GM13977 (cell line): Measurements from ENCODE around the gene BCL2L15.

ENCODE experiments used
- DNase-seq: peaks from one replicate; pipeline ENCODE4 v3.0.0; 2012; ENCODE audit warnings: low spot score
- in situ Hi-C: fragments of 300-500 bp; cut with MboI; formaldehyde crosslinking; loops from one replicate; pipeline ENCODE4 v1.12.0; 2022; ENCODE audit warnings: low sequenced_read_pairs, low pct_unique_long_range_greater_than_20kb, mixed read lengths, inconsistent platforms; ENCODE audit not compliant: unreplicated experiment
- TF ChIP-seq, protein P1 (sequence below): IDR thresholded peaks from 2 replicates; pipeline ENCODE4 v1.5.1; 2012; ENCODE audit warnings: mild to moderate bottlenecking, control low read depth; ENCODE audit not compliant: insufficient read depth; ENCODE audit errors: extremely low read depth, missing control alignments

BCL2L15 gene

DNA sequence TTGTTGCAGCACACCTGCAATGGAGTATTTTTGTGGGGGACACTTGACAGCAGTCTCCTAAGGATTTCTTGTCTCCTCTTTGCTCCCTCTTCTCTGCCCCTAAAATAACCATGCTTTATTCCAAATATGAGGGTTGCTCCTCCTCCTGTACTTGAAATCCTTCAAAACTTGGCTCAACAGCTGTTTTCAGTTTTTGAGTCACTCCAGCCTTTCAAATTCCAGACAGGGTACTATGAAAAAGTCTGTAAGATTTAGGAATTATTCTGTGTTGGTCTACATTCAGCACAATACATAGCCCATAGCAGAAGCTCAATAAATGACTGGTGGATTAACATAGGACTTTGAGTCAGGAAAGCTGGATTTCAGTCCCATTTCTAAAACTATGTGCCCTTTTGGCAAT, 11.7 kb upstream of the BCL2L15 start:
- TF ChIP-seq, protein P1, sequence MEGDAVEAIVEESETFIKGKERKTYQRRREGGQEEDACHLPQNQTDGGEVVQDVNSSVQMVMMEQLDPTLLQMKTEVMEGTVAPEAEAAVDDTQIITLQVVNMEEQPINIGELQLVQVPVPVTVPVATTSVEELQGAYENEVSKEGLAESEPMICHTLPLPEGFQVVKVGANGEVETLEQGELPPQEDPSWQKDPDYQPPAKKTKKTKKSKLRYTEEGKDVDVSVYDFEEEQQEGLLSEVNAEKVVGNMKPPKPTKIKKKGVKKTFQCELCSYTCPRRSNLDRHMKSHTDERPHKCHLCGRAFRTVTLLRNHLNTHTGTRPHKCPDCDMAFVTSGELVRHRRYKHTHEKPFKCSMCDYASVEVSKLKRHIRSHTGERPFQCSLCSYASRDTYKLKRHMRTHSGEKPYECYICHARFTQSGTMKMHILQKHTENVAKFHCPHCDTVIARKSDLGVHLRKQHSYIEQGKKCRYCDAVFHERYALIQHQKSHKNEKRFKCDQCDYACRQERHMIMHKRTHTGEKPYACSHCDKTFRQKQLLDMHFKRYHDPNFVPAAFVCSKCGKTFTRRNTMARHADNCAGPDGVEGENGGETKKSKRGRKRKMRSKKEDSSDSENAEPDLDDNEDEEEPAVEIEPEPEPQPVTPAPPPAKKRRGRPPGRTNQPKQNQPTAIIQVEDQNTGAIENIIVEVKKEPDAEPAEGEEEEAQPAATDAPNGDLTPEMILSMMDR = no peak
- DNase-seq = no peak
- in situ Hi-C loops = no loop called here

DNA sequence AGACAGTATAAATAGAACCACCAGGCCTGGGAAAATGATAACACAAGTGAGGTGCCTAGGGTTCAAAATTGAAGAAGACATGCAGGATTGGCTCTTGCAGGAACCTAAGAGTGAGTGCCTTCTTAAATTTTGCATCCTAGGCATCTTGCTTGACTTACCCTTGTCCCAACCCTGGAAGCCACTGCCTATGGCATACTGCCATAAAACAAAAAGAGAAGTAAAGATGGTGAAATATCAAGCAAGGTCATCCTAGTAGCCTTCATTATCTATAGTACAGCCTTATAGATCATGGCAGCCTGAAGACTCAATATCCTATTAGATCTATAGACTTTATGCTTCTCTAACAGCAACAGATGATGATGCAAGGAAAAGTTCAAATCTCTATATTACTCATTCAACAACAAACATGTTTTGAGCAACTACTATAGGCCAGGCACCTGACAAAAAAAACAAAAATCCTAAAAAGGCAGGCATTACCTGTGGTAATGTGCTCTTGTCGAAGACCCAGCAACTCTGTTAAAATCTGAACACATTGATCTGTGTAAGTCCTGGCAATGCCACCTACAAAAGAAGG, 10.9 kb upstream of the BCL2L15 start:
- DNase-seq = no peak
- TF ChIP-seq, protein P1 = no peak
- in situ Hi-C loops = no loop called here

DNA sequence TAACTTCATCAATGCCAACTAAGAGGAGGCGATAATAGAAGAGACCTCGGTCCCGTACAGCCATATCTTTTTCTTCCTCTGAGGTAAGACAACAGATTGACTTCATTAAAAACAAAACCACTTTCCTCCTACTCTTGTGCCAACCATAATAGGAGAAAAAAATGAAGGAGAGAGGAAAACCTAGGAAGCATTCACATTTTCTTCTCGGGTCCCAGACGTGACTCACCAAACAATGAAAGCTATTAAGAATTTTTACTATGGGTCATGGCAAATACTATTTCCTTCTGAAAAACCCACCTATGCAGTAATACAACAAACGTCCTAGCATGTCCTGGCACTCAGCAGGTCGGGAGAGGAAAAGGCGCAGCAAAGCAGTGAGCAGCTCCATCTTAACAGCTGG, 8.6 kb upstream of the BCL2L15 start:
- no peak for DNase-seq
- in situ Hi-C loops = no loop called here
- TF ChIP-seq, protein P1 = no peak

DNA sequence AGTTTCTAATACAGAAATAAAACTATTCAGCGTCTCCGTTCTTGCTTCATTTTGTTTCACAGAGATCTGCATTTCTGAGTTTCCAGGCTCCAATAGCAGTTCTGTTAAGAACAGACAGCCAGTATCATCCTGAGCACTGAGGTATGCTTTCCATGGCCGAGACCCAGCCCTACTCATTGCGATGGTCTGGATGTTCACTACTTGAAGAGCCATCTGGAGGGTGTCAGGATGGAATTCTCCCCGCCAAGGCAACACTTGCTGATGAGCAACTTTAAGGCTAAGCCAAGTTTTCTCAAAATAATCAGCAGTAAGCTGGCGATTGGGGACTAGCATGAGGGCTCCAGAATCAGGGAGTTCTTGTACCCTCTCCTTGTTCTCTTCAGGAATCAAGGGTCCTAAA, 7.7 kb upstream of the BCL2L15 start:
- TF ChIP-seq, protein P1 = no peak
- in situ Hi-C loops = no loop called here
- DNase-seq = no peak

DNA sequence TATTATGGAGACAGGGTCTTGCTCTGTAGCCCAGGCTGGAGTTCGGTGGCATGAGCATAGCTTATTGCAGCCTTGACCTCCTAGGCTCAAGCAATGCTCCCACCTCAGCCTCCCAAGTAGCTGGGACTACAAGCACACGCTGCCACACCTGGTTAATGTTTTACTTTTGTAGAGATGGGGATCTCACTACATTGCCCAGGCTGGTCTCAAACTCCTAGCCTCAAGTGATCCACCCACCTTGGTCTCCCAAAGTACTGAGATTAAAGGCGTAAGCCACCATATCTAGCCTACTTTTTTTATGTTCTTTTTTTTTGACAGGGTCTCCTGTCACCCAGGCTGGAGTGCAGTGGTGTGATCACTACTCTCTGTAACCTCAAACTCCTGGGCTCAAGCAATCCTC, 5.9 kb upstream of the BCL2L15 start:
- DNase-seq = no peak
- TF ChIP-seq, protein P1 = no peak
- in situ Hi-C loops = no loop called here

DNA sequence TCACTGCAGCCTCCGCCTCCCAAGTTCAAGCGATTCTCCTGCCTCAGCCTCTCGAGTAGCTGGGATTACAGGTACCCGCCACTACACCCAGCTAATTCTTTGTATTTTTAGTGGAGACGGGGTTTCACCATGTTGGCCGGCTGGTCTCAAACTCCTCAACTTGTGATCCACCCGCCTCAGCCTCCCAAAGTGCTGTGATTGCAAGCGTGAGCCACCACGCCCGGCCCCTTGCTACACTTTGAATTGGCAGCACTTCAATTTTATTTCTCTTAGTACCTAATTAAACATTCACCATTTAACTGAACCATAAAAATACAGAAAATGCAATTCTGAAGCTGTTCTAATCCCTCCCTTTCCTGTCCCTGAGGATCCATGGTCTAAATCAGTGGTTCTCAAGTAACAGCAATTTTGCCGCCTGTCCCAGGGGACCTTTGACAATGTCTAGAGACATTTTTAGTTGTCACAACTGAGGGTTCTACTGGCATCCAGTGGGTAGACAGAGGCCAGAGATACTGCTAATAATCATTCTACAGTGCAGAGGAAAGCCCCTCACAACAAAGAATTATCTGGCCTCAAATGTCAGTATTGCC, 4.3 kb upstream of the BCL2L15 start:
- in situ Hi-C loops = no loop called here
- TF ChIP-seq, protein P1 = no peak
- no peak for DNase-seq
